Measurements from ENCODE around the gene NMT1.

The NMT1 gene

GRCh38 chr17:45127207-45127547 is 66.1 kb downstream of the NMT1 start:
- H3K4me1 ChIP-seq (ENCODE audit: insufficient read depth, low read length) = peaks cover 12% of the 10 kb centered on the region
- no peaks in the 10 kb centered on the region for H3K9me3 ChIP-seq (ENCODE audit: insufficient read depth, low read length, severe bottlenecking)
- no peak overlapping the region for H3K9ac ChIP-seq (ENCODE audit: low read depth, low read length)
- no peak overlapping the region for H2AFZ ChIP-seq (ENCODE audit: low read depth, low read length)
- no peaks in the 10 kb centered on the region for H3K27me3 ChIP-seq (ENCODE audit: insufficient read depth, low read length, poor library complexity)
- ATAC-seq (ENCODE audit: insufficient read depth, low read depth) = no peak
- no peak for TF ChIP-seq CTCF (IDR thresholded peaks at IDR 0.05; ENCODE audit: borderline replicate concordance, extremely low read depth, low read length, poor library complexity, severe bottlenecking)
- TF ChIP-seq EZH2 (IDR thresholded peaks at IDR 0.05; ENCODE audit: borderline replicate concordance, low read depth, low read length, severe bottlenecking) = no peak
- no peaks in the 10 kb centered on the region for H4K20me1 ChIP-seq (ENCODE audit: insufficient read depth, low read length)
- no peak overlapping the region for H3K4me2 ChIP-seq (ENCODE audit: insufficient read depth, low read length)
- no peaks in the 10 kb centered on the region for H3K36me3 ChIP-seq (ENCODE audit: insufficient read depth, low read length)
- DNase-seq = no peak
- H3K79me2 ChIP-seq (ENCODE audit: insufficient read depth, low read length) = no peaks in the 10 kb centered on the region
- no peak overlapping the region for H3K4me3 ChIP-seq (ENCODE audit: low read depth in 1 of 2, low read length in 2 of 2)
- H3K27ac ChIP-seq (ENCODE audit: low read length) = no peak overlapping the region

- DNase-seq = no peak
- no peak for ATAC-seq (ENCODE audit: insufficient read depth, low read depth)
- no peaks in the 10 kb centered on the region for H3K27me3 ChIP-seq (ENCODE audit: insufficient read depth, low read length, poor library complexity)
- H3K4me2 ChIP-seq (ENCODE audit: insufficient read depth, low read length) = no peak overlapping the region
- H3K4me3 ChIP-seq (ENCODE audit: low read depth in 1 of 2, low read length in 2 of 2) = no peak overlapping the region
- no peak overlapping the region for H3K9ac ChIP-seq (ENCODE audit: low read depth, low read length)
- H3K4me1 ChIP-seq (ENCODE audit: insufficient read depth, low read length) = peaks cover 14% of the 10 kb centered on the region
- no peaks in the 10 kb centered on the region; the same call in 1 of the 2 replicates for H3K79me2 ChIP-seq (ENCODE audit: insufficient read depth, low read length)
- H3K27ac ChIP-seq (ENCODE audit: low read length) = no peak overlapping the region
- H4K20me1 ChIP-seq (ENCODE audit: insufficient read depth, low read length) = no peaks in the 10 kb centered on the region
- no peaks in the 10 kb centered on the region for H3K9me3 ChIP-seq (ENCODE audit: insufficient read depth, low read length, severe bottlenecking)
- H3K36me3 ChIP-seq (ENCODE audit: insufficient read depth, low read length) = no peaks in the 10 kb centered on the region
- H2AFZ ChIP-seq (ENCODE audit: low read depth, low read length) = no peak overlapping the region
- no peak for TF ChIP-seq CTCF (IDR thresholded peaks at IDR 0.05; ENCODE audit: borderline replicate concordance, extremely low read depth, low read length, poor library complexity, severe bottlenecking)
- TF ChIP-seq EZH2 (IDR thresholded peaks at IDR 0.05; ENCODE audit: borderline replicate concordance, low read depth, low read length, severe bottlenecking) = no peak
Measured at GRCh38 chr17:45127548-45128300, 66.6 kb downstream of the NMT1 start.

GRCh38 chr17:45128331-45128730 is 67.2 kb downstream of the NMT1 start:
- no peak for ATAC-seq (ENCODE audit: insufficient read depth, low read depth)
- no peaks in the 10 kb centered on the region; the same call in 1 of the 2 replicates for H3K79me2 ChIP-seq (ENCODE audit: insufficient read depth, low read length)
- peaks cover 20% of the 10 kb centered on the region for H3K4me1 ChIP-seq (ENCODE audit: insufficient read depth, low read length)
- no peaks in the 10 kb centered on the region for H3K36me3 ChIP-seq (ENCODE audit: insufficient read depth, low read length)
- DNase-seq = no peak
- no peaks in the 10 kb centered on the region for H3K9me3 ChIP-seq (ENCODE audit: insufficient read depth, low read length, severe bottlenecking)
- H4K20me1 ChIP-seq (ENCODE audit: insufficient read depth, low read length) = no peaks in the 10 kb centered on the region
- H3K27me3 ChIP-seq (ENCODE audit: insufficient read depth, low read length, poor library complexity) = no peaks in the 10 kb centered on the region
- H3K4me2 ChIP-seq (ENCODE audit: insufficient read depth, low read length) = no peak overlapping the region
- H3K4me3 ChIP-seq (ENCODE audit: low read depth in 1 of 2, low read length in 2 of 2) = no peak overlapping the region
- H3K9ac ChIP-seq (ENCODE audit: low read depth, low read length) = no peak overlapping the region
- H3K27ac ChIP-seq (ENCODE audit: low read length) = no peak overlapping the region
- TF ChIP-seq EZH2 (IDR thresholded peaks at IDR 0.05; ENCODE audit: borderline replicate concordance, low read depth, low read length, severe bottlenecking) (no peak), CTCF (IDR thresholded peaks at IDR 0.05; ENCODE audit: borderline replicate concordance, extremely low read depth, low read length, poor library complexity, severe bottlenecking) (no peak)
- no peak overlapping the region for H2AFZ ChIP-seq (ENCODE audit: low read depth, low read length)
